HG03175 (cell line): ENCODE measurements around the gene NUP98.
"Not testable (repeated sequence)": the region's sequence is repeated elsewhere in the genome, so short reads cannot be mapped to it uniquely, and the experiment has no call there.

Source experiments
- ATAC-seq: cut with Tn5 transposase; IDR thresholded peaks from one replicate; pipeline ENCODE4 v1.9.1; 2021; ENCODE audit warnings: mild to moderate bottlenecking, moderate library complexity; ENCODE audit not compliant: unreplicated experiment

Gene NUP98

DNA sequence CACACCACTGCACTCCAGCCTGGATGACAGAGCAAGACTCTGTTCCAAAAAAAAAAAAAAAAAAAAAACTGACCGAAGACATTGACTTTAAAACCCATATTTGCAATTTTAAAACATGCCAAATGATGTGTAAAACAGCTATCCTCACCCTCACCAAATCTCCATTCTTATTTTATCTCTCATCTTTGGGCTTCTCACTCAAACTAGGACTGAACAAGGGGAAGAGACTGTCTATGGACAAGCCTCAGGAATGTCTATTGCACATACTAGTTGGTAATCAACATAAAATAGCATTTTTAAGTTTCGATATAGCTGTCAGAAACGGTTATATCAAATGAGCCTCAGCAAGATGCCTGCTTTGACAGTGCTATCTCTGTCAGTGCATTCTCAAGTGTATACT, 118.3 kb downstream of the NUP98 start:
- no peak for ATAC-seq

DNA sequence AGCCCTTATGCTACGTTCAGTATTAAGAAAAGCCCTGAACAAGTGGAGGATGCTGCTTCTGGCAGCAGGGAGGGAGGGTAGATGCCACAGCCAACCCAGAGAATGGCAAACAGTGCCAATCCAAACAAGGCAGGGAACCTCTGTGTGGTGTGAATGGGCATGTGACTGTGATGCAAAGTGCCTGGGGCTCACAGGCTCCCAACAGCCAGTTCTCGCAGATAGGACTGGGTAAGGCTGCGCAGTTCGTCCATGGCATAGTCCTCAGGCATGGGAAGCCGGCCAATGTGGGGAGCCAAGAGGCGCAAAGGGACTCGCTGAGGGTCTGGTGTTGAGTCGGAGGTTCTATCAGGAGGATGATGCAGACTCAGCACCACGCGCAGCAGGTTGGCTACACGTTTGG, 121.4 kb downstream of the NUP98 start:
- ATAC-seq, result no peak

DNA sequence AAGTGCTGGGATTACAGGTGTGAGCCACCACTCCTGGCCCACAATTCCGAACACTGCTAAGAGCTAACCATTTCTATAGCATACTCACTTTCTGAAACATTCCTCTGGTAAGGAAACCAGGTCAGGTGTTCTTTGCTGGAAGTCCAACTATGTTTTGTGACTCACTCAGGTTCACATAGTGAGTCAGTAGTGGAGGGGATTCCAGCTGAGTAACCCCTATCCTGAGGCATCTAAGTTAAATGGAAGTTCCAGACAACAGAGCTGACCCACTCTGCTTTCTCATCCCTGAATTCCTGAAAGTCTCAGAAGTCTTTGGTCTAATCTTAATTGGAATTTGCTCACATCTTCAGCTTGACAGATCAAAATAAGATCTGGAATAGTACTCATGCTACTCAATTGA, 123.2 kb downstream of the NUP98 start:
- no peak for ATAC-seq

DNA sequence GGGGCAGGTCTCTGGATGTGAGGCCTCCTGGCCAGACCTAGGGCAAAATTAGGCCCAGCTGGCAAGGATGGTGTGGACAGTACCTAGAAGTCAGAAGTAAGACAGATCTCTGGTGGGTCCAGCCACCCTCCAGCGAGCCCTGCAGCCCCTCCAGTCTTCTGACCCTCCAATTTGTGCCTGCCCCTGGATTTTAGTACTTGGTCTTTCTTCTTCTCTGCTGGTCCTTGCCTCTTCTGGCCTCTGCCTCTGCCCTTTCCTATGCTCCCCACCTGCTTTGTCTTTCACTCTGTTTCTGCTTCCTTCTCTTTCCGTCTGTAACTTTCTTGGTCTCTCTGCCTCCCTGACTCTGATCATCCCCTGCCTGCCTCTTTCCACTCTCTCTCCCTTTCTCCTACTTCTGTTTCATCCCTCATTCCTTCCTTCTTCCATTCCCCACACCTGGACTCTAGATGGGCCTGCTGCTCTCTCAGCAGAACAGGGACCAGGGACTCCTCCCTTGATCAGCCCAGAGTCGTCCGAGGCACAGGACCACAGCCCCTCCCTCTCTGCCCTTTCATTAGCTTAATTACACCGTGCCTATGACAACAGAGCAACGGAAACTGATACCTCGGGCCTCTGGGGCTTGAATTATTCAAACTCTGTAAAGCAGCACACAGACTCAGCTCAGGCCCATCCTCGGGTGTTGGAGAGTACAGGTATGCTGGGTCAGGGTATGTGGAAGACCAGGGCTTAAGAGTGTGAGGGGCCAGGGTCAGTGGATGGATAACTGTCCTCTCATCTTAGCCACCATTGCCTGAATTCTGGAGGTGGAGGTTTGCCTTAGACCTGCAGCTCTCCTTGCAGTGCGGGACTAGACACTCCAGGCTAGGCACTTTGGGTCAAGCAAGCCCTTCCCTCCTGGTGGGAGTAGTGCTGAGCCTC, 125.8 kb downstream of the NUP98 start, which contains the start of gene CHRNA10:
TSS of gene CHRNA10 (minus strand) at position 51 of the 921 bp plus-strand sequence. CDS start 72 bp downstream, outside the sequence.
- no peak for ATAC-seq

DNA sequence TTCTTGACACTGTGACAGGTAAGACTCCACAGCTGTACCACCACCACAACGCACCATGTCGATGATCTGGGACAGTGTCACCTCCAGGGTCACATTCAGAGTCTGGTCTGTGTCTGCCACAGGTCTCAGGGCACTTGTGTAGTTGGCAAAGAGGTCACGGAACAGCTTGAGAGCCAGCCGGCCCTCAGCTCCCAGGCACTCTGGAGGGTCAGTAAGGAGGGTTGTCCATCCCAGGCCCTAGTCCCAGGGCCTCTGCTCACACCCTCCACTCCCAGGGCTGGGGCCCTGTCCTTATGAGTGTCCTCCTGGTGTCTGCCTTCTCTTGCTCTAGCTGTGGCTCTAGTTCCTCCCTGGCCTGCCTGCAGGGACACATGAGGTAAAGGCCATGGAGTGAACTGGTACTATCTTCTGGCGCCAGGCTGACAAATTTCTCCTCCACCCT, 127.6 kb downstream of the NUP98 start:
- ATAC-seq, result no peak

DNA sequence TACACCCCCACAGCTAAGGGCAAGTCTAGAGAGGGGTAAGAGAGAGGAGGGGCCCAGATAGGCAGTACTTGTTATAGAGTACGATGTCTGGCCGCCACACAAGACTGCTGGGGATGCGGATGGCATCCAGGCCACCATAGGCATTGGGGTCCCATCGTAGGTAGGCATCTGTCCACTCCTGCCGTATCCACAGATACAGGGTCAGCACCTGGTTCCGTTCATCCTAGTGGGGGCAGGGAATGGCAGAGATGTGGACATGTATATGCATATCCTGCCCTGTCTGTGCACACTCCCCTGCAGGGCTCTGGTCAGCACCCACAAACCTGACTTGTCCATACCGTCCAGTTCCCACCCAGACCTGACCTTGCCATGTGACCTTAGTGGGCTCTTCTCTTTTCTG, 128.2 kb downstream of the NUP98 start:
- ATAC-seq, result no peak

DNA sequence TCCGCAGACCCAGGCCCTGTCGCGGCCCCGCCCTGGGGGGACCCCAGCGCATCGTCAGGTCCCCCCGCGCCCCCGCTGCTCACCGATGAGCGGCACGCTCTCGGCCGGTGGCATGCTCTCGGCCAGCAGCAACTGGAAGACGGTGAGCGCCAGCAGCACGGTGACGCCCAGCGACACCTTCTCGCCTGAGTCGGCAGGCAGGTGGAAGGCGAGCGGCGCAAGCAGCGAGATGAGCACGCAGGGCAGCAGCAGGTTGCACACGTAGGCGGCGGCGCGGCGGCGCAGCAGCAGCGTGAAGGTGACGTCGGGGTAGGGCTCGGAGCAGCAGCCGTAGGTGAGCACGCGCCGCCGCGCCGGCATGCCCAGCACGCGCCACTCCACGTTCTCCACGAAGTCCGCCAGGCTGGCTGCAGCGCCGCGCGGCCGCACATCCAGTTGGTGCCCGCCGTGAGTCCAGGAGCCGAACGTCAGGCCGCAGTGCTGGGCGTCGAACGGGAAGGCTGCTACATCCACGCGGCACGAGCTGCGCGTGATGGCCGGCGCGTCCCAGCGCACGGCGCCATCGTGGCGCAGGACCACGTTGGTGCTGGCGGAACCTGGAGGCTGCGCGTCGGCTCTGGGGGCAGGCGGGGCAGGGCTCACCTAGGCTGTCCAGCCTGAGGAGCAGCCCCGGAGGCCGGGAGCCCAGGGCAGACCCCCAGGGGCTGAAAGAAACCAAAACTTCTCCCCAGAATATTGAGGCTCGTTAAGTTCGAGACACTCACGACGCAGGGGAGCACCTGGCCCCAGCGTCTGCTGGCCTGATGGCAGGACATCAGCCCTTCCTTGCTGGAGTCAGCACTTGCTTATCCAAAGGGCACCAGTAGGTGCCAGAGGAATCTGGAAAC, 130.0 kb downstream of the NUP98 start:
- no peak for ATAC-seq

DNA sequence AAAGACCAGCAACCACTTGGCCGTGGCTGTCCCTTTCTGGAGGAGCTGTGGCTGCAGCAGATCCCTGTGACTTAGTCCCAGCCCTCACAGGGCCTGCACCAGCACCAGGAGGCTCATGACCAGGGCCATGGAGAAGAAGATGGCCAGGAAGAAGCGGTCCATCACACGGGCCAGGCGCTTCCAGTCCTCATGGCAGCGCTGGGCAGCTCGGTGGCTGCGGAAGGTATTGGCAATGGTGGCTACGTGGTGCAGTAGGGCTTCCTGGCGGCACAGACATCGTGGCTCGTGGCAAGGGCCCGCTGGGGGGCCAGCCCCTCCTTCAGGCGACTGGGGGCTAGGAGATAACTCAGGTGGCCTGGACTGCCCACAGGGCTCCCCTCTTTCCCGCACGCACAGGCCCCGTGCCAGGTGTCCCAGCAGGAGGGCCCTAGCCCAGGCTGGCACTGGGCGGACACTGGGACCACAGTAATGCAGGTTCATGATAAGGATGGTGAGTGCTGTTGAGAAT, 131.3 kb downstream of the NUP98 start:
- no peak for ATAC-seq

DNA sequence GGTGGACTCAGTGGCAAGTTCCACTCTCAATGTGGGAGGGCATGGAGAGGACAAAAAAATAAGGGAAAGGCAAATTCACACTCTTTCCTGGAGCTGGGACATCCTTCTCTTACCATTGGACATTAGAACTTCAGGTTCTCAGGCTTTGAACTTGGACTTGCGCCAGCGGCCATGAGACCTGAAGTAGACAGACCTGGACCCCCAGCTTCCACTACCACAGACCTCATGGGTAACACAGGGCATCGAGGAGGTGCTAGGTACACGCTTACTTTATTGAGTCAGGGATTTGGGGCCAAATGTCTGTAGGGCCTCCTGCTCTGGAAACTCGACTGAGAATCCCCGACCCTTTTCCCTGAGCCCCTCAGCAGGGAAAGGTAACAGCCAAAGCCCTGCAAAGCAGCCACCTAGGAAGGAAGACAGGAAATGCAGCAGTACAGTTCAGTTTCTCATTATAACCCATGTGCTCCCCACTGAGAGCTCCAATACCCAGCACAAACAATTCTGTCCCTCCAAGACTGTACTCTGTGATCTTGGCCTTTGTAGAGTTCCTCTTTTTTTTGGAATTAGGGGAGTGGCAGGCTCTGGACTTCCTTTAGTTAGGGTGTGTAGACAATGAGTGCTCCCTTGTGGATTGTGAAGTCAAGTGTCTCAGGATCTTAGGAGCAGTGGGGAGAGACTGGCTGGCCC, 131.9 kb downstream of the NUP98 start:
- no peak for ATAC-seq

DNA sequence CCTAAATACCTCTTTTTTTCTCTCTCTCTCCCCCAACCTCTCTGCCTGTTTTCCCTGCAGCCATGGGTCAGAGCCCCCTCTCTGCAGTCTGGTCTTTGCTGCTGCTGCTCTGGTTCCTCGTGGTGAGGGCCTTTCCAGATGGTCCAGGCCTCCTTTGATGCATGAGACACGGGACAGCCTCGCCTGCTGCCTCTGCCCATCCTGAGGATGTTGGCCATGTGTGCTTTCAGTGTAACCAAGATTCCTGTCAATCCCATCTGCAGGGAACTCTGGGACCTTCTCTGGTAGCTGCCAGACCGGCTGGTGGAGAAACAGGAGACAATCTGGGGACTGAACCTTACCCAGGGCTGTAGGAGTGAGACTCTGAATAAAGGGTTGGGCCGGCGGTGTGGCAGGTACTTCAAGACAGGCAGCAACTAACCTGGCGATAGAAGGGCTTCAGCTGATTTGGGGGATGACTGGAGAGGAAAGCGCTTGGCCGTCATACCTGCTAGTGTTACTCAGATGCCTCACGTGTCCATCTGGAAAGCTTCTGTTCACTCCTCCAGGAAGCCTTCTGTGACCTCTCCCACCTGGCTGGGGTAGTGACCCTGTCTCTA, 133.2 kb downstream of the NUP98 start:
- no peak for ATAC-seq

DNA sequence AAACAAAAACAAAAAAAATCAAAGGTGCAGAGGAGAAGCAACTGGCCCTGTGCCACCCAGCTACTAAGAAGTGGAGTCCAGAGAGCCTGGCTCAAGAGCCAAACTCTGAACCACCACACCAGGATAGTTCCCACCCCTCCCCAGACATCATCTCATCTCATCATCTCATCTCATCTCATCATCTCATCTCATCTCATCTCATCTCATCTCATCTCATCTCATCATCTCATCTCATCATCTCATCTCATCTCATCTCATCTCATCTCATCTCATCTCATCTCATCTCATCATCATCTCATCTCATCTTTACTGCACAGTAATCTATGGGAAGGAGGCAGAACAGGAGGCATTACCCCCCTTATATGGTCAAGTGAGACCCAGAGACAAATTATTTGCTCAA, 134.5 kb downstream of the NUP98 start:
- ATAC-seq, result no peak

DNA sequence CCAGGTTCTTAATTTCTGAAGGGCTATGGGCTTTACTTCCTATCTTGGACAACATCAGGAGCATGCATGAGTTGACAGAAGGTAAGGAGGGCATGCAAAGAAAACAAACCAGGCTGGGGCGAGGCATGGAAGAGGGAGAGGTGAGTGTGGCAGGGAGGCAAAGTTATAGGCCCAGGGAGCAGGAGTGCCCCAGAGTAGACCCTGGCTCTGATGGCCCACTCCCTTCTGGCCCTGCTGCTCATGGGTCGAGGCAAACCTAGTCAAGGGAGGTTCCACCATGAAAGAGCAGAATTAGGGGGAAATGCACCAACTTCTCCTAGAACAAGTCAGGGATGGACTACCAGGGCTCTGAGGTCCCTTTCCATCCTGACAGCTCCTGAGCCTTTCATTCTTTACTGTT, 136.4 kb downstream of the NUP98 start:
- ATAC-seq, result no peak

DNA sequence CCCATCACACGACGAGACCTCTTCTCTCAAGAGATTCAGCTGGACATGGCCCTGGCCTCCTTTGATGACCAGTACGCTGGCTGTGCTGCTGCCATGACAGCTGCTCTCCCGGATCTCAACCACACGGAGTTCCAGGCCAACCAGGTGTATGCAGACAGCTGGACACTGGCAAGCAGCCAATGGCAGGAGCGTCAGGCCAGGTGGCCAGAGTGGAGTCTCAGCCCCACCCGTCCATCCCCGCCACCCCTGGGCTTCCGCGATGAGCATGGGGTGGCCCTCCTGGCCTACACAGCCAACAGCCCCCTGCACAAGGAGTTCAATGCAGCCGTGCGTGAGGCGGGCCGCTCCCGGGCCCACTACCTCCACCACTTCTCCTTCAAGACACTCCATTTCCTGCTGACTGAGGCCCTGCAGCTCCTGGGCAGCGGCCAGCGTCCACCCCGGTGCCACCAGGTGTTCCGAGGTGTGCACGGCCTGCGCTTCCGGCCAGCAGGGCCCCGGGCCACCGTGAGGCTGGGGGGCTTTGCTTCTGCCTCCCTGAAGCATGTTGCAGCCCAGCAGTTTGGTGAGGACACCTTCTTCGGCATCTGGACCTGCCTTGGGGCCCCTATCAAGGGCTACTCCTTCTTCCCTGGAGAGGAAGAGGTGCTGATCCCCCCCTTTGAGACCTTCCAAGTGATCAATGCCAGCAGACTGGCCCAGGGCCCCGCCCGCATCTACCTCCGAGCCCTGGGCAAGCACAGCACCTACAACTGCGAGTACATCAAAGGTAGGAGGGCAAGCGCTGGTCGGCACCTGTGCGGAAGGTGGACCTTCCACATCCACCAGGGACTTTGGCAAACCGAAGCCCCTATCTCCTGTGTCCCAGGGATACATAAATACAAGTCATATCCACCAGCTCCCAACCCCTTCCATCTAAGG, 137.5 kb downstream of the NUP98 start:
- ATAC-seq, result no peak

DNA sequence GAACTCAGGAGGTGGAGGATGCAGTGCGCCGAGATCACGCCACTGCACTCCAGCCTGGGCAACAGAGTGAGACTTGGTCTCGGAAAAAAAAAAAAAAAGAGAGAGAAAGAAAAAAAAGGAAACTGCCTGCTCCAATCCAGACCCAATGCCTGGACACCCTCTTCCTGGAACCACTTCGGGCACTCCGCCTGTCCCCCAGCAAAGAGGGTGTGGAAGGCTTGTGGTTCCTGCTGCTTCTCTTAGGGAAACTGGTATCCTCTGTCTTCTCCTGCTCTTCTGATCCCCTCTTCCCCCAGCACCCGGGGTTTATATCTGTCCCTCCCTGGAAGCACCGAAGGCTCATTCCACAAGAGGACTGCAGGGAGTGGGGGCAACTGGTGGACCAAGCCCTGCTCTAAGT, 139.1 kb downstream of the NUP98 start:
- ATAC-seq, result no peak

DNA sequence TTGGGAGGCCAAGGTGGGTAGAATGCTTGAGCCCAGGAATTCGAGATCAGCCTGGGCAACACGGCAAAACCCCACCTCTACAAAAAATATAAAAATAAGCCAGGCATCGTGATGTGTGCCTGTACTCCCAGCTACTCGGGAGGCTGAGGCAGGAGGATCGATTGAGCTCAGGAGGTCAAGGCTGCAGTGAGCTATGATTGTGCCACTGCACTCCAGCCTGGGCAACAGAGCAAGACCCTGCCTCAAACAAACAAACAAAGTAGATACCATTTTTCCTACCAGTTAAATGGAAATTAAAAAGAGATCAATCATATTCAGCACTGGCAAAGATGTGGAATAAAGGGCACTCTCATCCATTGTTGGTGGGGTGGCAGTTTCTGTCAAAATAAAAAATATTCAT, 140.0 kb downstream of the NUP98 start:
- not testable (repeated sequence) for ATAC-seq

DNA sequence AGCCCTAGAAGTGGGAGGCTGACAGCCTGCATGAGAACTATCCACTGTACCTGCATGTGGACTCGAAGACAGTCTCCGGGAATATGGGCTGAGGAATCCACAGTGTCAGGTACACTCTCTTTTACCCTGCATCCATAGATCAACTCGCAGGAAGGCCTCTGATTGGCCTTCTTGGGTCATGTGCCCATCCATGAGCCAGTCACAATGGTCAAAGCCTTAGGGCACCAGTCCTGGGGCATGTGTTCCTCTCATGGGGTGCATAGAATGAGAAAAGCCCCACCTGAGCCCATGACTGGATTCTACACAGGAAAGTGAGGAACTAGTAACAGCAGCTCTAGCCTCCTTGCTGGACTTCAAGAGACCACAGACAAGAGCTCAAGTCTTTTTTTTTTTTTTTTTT, 141.8 kb downstream of the NUP98 start:
- ATAC-seq, result no peak

DNA sequence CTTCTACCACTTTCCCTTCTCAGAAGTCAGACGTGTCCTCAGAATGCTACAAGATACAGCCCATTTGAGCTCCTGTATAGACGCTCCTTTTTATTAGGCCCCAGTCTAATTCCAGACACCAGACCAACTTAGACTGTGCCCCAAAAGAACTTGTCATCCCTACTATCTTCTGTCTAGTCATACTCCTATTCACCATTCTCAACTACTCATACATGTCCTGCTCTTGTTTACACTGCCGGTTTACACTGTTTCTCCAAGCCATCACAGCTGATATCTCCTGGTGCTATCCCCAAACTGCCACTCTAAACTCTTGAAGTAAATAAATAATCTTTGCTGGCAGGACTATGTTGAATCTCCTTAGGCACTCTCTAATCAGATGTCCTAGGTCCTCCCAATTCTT, 144.8 kb downstream of the NUP98 start:
- ATAC-seq, result not testable (repeated sequence)

DNA sequence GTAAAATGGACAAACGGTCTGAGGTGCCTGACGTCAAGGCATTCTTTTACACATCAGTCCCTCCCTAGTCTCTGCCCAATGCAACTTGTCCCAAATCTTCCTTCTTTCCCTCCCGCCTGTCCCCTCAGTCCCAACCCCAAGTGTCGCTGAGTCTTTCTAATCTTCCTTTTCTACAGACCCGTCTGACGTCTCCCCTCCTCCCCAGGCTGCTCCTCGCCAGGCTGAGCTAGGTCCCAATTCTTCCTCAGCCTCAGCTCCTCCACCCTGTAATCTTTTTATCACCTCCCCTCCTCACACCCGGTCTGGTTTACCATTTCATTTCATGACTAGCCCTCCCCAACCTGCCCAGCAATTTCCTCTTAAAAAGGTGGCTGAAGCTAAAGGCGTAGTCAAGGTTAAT, 148.0 kb downstream of the NUP98 start:
- ATAC-seq, result not testable (repeated sequence)

DNA sequence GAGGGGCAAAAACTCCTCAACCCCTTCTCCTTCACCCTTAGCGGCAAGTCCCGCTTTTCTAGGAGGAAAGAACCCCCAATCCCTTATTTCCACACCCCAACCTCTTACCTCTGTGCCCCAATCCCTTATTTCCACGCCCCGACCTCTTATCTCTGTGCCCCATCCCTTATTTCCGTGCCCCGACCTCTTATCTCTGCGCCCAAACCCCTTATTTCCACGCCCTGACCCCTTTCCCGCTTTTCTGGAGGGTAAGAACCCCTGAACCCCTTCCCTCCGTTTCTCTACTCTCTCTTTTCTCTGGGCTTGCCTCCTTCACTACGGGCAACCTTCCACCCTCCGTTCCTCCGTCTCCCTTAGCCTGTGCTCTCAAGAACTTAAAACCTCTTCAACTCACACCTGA, 148.5 kb downstream of the NUP98 start:
- not testable (repeated sequence) for ATAC-seq
